GM21515 (cell line): ENCODE results near the gene ZNF567.
"Not testable (repeated sequence)": the region's sequence is repeated elsewhere in the genome, so short reads cannot be mapped to it uniquely, and the experiment has no call there.

Source experiments
- ATAC-seq: cut with Tn5 transposase; IDR thresholded peaks from one replicate; pipeline ENCODE4 v1.9.1; 2021; ENCODE audit not compliant: unreplicated experiment

The ZNF567 gene

GRCh38 chr19:36687214-36688056 is at the start of gene ZNF567:
Gene ZNF567, plus strand, starts transcription at chr19:36687612. Its CDS starts 7,256 bp downstream, at chr19:36694868.
- peak; percentile 78 for ATAC-seq

DNA sequence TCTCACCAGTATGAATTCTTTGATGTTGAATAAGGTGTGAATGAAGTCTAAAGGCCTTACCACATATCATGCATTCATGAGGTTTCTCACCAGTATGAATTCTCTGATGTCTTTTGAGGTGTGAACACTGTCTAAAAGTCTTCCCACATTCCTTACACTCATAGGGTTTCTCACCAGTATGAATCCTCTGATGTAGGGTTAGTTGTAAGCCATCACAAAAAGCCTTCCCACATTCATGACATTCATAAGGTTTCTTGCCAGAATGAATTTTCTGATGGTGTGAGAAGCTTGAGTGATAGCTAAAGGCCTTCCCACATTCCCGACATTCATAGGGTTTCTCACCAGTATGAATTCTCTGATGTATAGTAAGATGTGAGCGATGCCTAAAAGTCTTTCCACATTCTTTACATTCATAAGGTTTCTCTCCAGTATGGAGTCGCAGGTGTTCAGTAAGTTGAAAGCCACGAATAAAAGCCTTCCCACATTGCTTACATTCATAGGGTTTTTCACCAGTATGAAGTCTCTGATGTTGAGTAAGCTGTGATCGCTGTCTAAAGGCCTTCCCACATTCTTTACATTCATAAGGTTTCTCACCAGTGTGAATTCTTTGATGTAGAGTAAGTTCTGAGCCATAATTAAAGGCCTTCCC is 48.4 kb upstream of the ZNF567 start:
- ATAC-seq = no peak

- ATAC-seq = no peak
Measured at GRCh38 chr19:36646746-36647145, 40.7 kb upstream of the ZNF567 start.

DNA sequence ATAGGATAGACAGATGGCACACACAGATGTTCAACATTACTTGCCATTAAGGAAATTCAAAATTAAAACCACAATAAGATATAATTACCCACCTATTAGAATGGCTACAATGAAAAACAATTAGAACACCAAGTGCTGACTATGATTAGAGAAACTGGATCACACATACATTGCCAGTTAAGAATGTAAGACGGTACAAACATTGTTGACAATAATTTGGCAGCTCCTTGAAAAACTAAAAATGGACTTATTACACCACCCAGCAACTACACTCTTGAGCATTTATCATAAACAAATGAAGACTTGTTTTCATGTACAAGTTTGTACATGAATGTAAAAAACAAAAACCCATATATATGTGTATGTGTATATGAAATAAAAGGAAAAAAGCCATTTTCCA is 34.5 kb upstream of the ZNF567 start:
- no peak for ATAC-seq

DNA sequence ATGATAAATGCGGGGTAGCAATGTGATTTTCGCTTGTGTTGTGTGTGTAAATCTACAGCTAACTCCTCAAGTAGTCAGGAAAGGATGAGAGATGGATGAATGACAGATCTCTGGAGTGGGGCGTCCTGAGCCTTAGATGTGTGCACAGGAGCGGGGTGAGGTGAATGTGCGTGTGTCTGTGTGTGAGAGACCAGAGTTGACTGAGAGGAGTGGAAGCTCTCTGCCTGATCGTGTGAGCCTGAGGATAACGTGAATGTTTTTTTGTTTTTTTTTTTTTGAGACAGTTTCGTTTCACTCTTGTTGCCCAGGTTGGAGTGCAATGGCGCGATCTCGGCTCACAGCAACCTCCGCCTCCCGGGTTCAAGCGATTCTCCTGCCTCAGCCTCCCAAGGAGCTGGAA is 21.6 kb upstream of the ZNF567 start:
- no peak for ATAC-seq

DNA sequence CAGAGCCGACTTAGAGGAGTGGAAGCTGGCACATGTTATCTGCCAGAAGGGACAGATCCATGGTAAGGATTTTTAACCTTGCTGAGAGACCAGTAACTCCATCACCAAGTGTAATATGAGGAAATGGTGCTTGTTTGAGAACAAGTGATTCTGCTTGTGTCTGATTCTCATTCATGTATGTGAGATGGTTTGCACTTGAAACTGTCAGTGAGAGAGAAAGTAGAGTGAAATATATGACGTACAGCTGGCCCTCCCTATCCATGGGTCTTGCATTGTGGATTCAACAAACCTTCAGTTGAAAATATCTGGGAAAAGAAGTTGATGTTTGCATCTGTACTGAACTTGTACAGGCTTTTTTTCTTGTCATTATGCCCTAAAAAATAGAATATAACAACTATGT is 18.8 kb upstream of the ZNF567 start:
- no peak for ATAC-seq

DNA sequence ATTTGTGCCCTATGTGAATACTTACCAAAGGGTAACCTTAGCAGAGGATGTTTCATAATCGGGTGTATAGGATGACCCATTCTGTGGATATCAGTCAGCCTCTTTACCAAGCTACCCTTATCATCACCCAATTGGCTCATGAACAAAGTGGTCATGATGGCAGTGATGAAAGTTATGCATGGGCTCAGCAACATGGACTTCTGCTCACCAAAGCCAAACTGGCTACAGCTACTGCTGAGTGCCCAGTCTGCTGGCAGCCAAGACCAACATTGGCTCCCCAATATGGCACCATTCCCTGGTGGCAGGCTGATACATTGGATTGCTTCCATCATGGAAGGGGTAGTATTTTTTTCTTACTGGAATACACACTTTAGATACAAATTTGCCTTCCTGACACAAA is 15.0 kb upstream of the ZNF567 start:
- no peak for ATAC-seq

DNA sequence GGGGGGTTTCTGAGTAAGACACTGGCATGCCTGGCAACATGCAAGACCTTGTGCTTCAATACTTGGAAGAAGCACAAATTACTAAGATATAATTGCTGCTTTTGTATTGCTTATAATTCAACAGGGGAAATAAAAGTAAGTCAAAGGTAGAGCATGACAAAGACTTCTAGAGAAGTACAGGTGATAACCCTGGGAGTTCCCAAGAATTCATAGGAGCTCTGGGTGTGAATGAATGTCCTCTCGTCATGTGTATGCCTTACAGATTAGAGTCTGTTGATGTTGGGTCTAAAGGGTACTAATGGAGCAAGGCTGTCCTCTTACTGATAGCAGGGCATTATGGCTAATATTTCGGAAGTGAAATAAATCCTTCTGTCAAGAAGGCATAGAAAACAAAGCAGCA is 13.2 kb upstream of the ZNF567 start:
- ATAC-seq = no peak

GRCh38 chr19:36679455-36679854 is 8.0 kb upstream of the ZNF567 start:
- ATAC-seq = no peak

GRCh38 chr19:36685835-36686234 is 1.6 kb upstream of the ZNF567 start:
- ATAC-seq = no peak

DNA sequence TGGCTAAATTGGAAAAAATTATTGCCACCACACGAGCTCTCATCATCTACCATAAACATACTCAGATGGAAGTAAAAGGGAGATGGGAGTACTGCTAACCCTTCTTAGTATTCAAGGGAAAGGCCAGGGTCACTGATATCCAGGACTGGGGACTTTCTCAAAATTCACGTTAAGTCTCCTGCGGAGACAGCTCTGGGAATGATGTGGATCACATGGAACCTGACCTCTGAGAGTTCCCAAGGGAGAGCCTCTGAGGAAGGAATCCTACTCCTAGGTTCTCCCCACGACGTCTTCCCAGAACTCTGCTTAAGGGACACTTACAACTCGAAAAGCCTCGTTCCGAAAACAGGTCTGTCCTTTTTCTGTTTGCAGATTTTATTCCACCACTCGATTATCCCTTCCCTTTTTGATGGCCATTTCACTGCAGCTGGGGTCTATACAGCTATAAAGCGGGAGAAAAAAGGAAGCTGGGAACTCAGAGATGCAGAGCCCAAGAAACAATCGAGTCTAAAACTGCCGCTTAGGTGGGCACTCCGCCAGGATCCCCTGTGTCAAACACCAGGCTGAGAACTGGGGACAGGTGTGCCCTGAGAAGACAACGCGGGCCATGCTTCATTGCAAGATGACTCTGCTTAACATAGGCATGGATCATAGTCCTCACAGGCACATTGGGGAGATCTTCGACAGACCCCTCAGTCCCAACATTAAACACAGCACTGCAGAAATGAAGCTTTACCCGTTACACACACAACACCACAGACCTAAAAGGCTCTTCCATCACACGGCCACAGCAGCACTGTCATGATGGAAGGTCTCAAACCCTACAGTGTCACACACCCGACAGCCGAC is 823 bp upstream of the ZNF567 start:
- ATAC-seq = no peak

DNA sequence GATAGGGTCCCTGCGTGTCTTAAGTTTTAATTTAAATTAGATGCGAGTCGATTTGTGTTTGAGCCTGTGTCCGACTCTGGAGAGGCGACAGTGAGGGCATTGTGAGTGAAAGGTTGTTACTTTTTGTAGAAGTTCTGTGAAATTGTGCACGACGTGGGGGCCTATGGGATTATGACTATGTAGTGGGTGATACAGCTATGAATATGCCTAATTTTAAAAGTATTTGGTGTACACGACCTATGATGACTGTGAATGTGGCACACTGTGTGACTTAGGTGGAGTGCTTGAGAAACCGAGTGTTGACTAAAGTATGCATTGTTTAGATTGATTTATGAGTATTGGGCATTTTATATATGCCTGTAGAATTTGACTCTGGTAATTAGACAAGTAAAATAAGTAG is 646 bp downstream of the ZNF567 start:
- ATAC-seq = no peak

DNA sequence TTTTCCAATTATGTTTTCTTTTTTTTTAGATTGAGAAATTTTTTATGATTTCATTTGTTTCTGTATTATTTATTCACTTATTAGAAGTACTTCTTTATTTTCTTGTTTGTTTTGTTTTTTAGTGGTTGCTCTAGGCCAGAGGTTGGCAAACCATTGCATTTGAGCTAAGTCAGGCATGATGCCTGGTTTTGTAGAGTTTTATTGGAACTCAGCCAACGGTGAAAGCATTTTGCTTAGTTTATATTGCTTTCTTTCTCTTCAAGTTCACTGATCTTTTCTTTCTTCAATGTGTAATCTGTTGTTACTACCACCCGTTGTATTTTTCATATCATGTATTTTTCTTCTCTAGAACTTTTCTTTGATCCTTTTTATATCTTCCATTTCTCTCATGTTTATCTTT is 19.7 kb downstream of the ZNF567 start:
- no peak for ATAC-seq

GRCh38 chr19:36709423-36709822 is 22.0 kb downstream of the ZNF567 start:
- no peak for ATAC-seq

DNA sequence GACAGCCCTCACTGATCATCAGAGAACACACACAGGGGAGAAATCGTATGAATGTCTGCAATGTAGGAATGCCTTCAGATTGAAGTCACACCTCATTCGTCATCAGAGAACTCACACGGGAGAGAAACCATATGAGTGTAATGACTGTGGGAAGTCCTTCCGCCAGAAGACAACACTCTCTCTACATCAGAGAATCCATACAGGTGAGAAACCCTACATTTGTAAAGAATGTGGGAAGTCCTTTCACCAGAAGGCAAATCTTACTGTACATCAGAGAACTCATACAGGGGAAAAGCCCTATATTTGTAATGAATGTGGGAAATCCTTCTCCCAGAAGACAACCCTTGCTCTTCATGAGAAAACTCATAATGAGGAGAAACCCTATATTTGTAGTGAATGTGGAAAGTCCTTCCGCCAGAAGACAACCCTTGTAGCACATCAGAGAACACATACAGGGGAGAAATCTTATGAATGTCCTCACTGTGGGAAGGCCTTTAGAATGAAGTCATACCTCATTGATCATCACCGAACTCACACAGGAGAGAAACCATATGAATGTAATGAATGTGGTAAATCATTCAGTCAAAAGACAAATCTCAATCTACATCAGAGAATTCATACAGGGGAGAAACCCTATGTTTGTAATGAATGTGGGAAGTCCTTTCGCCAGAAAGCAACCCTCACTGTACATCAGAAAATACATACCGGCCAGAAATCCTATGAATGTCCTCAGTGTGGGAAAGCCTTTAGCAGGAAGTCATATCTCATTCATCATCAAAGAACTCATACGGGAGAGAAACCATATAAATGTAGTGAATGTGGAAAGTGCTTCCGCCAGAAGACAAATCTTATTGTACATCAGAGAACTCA is 32.5 kb downstream of the ZNF567 start:
- ATAC-seq = no peak

- not testable (repeated sequence) for ATAC-seq
Measured at GRCh38 chr19:36736166-36736565, 48.8 kb downstream of the ZNF567 start.

DNA sequence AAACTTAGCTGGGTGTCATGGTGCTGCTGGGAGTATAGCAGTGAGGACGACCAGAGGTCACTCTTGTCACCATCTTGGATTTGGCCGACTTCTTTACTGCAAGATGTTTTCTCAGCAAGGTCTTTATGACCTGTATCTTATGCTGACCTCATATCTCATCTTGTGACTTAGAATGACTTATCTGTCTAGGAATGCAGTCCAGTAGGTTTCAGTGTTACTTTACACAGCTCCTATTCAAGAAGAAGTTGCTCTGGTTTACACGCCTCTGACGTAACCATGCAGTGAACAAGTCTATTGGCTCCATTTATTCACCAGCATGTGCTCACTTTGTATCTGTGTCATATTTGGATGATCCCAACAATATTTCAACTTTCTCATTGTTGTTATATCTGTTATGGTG is 58.5 kb downstream of the ZNF567 start:
- no peak for ATAC-seq

- ATAC-seq = no peak
Measured at GRCh38 chr19:36747750-36748149, 60.3 kb downstream of the ZNF567 start.

DNA sequence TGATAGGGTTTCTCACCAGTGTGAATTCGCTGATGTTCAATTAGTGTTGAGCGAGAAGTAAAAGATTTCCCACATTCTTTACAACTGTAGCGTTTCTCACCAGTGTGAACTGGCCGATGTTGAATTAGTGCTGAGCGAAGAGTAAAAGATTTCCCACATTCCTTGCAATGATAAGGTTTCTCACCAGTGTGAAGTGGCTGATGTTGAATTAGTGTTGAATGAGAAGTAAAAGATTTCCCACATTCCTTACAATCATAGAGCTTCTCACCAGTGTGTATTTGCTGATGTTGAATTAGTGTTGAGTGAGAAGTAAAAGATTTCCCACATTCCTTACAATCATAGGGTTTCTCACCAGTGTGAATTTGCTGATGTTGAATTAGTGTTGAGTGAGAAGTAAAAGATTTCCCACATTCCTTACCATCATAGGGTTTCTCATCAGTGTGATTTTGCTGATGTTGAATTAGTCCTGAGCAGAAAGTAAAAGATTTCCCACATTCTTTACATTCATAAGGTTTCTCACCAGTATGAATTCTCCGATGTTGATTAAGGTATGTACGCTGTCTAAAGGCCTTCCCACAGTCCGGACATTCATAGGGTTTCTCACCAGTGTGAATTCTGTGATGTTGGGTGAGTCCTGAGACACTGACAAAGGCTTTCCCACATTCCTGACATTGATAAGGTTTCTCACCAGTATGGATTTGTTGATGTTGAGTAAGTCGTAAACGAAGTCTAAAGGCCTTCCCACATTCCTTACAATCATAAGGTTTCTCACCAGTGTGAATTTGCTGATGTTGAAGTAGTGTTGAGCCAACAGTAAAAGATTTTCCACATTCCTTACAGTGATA is 61.2 kb downstream of the ZNF567 start:
- no peak for ATAC-seq

DNA sequence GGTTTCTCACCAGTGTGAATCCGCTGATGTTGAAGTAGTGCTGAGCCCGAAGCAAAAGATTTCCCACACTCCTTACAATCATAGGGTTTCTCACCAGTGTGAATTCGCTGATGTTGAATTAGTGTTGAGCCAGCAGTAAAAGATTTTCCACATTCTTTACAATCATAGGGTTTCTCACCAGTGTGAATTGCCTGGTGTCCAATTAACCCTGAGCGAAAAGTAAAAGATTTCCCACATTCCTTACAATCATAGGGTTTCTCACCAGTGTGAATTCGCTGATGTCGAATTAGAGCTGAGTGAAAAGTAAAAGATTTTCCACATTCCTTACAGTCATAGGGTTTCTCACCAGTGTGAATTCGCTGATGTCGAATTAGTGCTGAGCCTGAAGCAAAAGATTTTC is 62.2 kb downstream of the ZNF567 start:
- ATAC-seq = not testable (repeated sequence)
